Stimulated activated CD8-positive, alpha-beta memory T cell treated with anti-CD3 and anti-CD28 coated beads, Interleukin-4, amount 100 ng/mL, for 24 hours (primary cell): Measurements from ENCODE around the gene MRTFA.
"Not testable (repeated sequence)": the region's sequence is repeated elsewhere in the genome, so short reads cannot be mapped to it uniquely, and the experiment has no call there.

Source experiments
- DNase-seq: peaks from one replicate; pipeline ENCODE4 v3.0.0-alpha.2; 2020; ENCODE audit warnings: low read depth

The MRTFA gene

DNA sequence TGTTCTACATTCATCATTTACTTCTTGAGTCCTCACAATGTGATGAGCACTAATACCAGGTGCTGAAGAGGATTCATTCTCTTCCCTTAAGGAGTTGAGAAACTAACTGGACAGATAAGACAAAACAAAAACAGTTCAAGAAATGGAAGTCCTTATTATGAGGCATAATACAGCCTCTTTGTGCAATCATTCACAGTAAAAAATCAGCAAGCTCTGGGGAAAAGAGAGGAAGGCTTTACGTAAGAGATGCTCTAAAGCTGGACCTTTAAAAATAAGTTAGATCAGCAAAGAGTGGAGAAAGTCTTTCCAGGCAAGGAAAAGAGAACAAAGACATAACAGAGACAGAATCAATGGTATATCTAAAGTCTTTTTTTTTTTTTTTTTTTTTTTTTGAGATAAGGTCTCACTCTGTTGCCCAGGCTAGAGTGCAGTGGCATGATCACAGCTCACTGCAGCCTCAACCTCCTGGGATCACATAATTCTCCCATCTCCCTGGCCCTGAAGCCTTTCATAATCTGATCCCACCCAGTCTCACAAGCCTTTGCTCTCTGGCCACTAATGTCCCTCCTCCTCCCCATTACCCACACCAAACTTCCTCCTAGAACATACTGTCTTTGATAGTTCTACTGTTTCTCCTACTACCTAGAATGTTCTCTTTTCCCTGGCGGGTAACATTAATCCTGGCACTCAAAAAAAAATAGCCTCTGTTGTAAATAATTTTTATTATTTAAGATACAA, 40.9 kb downstream of the MRTFA start:
- no peak for DNase-seq

DNA sequence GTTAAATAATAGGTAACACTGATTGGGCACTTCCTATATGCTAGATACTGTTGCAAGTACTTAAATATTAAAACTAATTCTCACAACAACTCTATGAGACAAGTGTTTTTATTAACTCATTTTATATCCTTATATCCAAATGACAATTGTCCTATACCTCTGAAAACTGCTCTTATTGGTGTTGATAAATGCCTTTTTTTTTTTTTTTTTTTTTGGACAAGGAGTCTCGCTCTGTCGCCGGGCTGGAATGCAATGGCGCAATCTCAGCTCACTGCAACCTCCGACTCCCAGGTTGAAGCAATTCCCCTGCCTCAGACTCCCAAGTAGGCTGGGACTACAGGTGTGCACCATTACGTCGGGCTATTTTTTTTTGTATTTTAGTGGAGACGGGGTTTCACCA, 41.6 kb downstream of the MRTFA start:
- no peak for DNase-seq

GRCh38 chr22:40594346-40594745, 42.2 kb downstream of the MRTFA start:
- DNase-seq = no peak

DNA sequence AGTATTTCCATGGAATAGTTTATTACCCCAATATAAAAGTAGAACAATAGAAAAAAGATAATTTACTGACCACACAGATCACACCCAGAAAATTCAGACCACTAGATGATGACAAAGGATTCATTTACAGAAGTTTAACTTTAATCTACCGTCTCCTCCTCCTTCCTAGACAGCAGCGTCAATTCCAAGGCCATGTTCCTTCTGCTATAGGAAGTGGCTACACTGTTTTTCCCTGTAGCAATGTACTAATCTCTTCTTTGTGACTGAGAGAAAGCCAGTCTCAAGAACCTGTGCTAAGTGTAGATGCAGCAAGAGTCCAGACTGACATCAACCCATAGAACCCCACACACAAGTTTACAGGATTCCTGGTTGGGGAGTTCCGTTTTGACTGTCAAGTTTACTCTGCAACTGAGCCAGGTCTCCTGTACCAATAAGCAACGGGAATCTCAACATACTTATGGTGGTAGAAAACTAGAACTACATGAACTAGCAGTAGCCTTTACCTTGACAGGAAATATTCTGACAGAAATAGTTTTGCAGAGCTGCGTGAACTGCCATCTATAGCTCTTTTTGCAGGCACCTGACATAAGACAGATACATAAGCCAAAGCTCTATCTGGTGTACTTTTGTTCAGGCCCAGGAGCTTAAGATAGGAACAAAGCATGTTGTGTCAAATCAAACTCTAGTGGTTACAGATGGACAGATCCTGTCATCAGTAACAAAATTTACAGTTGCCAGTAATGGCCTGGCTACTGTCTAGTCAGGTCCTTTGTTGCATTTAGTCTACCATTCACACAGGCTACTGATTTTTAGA, 42.9 kb downstream of the MRTFA start:
- no peak for DNase-seq

DNA sequence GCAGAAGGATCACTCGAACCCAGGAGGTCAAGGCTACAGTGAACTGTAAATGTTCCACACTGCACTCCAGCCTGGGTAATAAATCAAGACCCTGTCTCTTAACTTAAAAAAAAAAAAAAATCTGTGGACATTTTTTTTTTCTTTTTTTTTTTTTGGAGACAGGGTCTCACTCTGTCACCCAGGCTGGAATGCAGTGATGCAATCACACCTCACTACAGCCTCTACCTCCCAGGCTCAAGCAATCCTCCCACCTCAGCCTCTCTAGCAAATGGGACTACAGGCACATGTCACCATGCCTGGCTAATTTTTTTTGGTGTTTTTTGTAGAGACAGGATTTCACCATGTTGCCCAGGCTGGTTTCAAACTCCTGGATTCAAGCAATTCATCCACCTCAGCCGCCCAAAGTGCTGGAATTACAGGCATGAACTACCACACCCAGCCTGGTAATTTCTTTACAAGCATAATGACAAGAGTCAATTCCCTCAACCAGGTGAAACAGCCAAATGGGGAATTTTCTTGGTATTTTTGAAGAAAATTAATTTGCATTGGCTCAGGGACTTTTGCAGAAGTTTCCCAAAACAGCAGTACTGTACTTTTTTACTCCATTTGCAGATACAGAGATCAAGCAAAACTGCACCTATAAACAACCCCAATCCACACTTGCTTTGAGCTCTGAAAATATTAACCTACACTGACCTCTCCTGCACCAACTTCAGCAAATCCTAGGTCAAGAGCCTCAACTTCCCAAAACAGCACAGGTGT, 44.0 kb downstream of the MRTFA start:
- DNase-seq = no peak

DNA sequence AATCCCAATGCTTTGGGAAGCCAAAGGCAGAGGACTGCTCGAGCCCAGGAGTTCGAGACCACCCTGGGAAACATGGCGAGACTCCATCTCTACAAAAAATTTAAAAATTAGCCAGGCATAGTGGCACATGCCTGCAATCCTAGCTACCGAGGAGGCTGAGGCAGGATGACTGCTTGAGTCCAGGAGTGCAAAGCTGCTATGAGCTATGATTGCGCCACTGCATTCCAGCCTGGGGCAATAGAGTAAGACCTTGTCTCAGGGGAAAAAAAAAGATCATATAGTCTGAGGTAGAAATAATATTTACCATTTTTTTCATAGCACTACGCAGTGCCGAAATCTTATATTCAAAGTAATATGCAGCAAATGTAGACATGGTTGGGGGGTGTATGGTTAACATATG, 47.8 kb downstream of the MRTFA start:
- no peak for DNase-seq

DNA sequence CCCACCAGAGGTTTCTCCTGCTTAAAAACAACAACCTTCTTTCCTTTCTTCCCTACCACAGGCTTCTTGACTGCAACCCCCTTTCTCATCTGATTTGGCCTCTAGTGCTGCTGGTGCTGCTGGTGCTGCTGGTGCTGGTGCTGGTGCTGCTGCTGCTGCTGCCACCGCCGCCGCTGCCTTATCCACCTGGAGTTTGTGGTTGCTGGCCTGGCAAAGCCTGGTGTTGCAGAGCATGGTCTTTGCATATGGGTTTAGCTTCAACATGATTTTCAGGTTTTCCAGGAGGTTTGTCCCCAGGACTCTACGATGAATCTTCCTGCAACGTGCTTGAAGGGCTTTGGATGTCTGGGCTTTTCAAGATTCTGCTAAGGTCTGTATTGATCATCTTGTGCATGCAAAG, 49.7 kb downstream of the MRTFA start:
- DNase-seq = no peak

DNA sequence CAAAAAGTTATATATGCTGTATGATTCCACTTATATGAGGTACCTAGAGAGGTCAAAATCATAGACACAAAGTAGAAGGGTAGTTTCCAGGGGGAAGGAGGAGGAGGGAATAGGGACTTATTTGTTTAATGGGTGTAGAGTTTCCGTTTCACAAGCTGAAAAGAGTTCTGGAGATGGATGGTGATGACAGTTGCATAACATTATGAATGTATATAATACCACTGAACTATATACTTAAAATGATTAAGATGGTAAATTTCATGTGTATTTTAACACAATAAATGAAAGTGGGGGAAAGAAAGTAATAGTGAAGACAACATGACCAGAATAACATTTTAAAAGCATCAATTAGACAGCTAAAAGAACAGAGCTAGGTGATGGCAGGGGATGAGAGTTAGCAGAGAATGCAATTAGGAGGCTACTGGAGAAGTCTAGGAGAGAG, 51.2 kb downstream of the MRTFA start:
- DNase-seq = no peak

GRCh38 chr22:40584766-40585165, 51.8 kb downstream of the MRTFA start:
- not testable (repeated sequence) for DNase-seq

DNA sequence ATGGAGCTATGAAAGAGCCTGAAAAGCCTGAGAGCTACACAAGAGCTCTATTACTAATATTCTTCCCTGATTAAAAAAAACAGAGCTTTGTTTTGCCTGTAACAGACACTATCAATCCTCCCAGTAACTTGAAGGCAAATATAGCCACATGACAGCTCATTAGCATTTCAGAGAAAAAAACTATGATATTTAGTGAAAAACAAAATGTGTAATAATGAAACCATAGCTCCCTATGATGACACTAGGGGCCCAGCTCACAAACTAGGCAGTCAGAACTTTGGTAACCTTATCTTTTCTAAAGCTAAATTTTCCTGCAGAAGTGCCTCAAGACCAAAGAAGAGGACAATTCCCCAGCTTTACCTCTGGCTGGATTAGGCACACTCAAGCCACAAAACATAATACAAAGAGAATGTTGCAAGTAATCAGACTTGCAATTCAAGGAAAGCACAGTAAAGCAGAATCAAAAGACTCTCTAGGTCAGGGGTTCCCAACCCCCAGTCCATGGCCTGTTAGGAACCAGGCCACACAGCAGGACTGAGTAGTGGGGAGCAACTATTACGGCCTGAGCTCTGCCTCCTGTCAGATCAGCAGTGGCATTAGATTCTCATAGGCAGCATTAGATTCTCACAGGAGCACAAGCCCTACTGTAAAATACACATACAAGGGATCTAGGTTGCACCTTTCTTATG, 53.3 kb downstream of the MRTFA start:
- DNase-seq = no peak

- DNase-seq = no peak
Measured at GRCh38 chr22:40582063-40582462, 54.5 kb downstream of the MRTFA start.

DNA sequence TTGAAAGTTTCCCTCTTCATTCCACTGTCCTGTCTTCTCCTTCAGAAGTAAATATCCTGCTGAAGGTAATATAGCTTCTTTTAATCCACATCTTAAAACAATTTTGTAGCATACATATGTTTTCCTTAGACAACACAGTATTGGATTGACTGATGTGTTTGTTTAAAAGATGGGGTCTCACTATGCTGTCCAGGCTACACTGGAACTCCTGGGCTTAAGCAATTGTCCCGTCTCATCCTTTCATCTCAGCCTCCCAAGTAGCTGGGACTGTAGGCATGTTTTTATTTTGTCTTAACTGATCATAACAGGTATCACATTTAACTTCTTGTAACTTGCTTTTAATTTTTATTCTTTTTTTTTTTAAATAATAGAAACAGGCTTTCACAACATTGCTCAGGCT, 55.9 kb downstream of the MRTFA start:
- no peak for DNase-seq

- DNase-seq = no peak
Measured at GRCh38 chr22:40578171-40578570, 58.3 kb downstream of the MRTFA start.

GRCh38 chr22:40572976-40573375, 63.5 kb downstream of the MRTFA start:
- no peak for DNase-seq

DNA sequence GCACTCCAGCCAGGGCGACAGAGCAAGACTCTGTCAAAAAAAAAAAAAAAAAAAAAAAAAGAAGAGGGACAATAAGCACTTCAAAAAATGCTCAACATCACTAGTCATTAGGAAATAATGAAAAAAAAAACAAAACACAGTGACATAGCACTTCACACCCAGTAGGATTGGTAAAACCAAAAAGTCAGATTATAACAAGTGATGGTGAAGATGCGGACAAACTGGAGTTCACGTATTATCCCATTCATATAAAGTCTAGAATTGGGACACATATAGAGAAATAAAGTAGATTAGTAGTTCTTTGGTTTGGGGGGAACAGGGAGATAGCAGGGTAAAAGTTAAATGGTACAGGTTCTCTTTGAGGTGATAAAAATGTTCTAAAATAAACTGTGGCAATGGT, 64.6 kb downstream of the MRTFA start:
- DNase-seq = no peak

DNA sequence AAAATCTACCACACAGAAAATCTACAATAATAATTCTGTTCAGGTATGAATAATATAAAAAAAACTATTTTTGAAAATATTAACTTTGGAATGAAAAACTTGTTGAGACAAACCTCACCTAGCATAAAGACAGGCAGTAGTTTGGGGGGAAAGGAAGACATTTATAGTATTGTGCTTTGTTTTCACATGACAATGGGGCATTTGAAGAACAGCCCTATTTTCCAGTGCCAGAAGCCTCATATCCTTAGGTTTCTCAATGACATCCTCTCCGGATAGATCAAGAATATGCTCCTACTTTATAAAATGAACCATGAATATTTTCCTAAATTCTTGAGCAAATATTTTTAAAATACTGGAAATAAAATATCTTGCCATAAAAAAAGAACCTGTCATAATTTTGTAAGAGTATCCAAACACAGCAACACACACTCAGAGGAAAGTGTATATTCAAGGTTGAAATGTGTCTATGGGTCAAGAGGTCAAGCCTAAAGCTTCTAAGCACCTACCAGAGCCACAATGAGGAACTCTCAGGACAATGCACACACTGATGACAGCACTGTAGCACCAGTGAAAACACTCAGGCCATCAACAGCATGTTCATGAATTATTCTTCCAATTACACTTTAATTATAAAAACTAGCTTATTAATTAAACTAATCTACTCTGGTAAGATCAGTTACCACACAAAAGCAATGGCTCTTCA, 68.7 kb downstream of the MRTFA start:
- no peak for DNase-seq

DNA sequence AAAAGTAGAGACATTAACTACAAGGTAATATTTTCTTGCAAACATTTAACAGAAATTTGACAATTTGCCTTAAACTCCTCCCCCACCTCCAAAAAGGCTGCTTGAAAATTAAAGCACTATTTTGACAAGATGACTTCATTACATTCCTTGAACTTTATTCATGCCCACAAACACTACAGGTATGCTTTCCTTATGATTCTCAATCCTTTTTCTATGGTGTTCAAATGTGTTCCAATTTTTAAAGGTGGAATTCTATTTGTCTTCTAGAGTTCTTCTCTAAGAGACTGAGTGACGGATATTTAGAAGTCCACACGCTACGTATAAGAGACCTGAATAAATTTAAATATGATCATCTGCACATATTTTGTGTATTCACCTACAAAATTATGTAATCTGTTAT, 69.4 kb downstream of the MRTFA start:
- no peak for DNase-seq

DNA sequence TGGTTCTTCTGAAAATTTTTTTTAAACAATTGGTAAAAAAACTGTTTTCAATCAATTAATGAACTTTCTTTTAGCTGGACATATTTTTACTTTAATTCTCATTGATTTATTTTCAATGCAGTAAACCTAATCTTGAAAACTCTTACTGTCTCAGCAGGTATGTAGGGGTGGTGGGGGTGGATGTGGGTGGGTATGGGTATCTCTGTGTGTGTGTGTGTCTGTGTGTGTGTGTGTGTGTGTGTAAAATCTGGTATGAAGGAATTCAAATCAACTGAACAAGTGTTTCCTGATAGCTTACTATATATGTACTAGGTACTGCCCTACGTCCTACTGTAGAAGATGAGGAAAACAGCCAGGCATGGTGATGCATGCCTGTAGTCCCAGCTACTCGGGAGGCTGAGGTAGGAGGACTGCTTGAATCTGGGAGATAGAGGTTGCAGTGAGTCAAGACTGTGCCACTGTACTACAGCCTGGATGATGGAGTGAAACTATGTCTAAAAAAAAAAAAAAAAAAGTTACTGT, 75.5 kb downstream of the MRTFA start:
- DNase-seq = no peak

- no peak for DNase-seq
Measured at GRCh38 chr22:40560551-40560950, 76.0 kb downstream of the MRTFA start.

DNA sequence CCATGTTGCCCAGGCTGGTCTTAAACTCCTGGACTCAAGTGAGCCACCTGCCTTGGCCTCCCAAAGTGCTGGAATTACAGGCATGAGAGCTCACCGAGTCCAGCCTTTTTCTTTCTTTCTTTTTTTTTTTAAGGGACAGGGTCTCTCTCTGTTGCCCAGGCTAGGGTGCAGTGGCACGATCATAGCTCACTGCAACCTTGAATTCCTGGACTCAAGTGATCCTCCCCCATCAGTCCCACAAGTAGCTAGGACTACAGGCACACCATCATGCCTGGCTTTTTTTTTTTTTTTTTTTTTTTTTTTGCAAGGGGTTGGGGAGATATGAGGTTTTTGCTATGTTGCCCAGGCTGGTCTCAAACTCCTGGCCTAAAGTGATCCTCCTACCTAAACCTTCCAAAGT, 78.5 kb downstream of the MRTFA start:
- no peak for DNase-seq

- DNase-seq = no peak
Measured at GRCh38 chr22:40556641-40557040, 79.9 kb downstream of the MRTFA start.
